SK-N-SH (cell line): ENCODE data around the gene NDOR1.

ENCODE experiments used
- CTCF ChIP-seq: fragments of 200-600 bp; sonication (generic); IDR thresholded peaks from 2 replicates; pipeline ENCODE4 v1.6.1; 2017; ENCODE audit warnings: antibody characterized with exemption, mild to moderate bottlenecking, moderate library complexity
- EP300 ChIP-seq, 2 experiments: IDR thresholded peaks; 2 replicates each; pipeline versions ENCODE4 v1.4.0 to v1.6.1; 2012; ENCODE audit warnings: borderline replicate concordance in 1 of 2, low read depth in 1 of 2, low read length in 1 of 2
- IRF3 ChIP-seq: fragments of 150-350 bp; IDR thresholded peaks from 2 replicates; pipeline ENCODE4 v1.6.1; 2016; ENCODE audit warnings: mild to moderate bottlenecking, low read depth, low read length
- MAX ChIP-seq: IDR thresholded peaks from 2 replicates; pipeline ENCODE4 v1.4.0; 2012; ENCODE audit warnings: low read depth
- MXI1 ChIP-seq: IDR thresholded peaks from 2 replicates; pipeline ENCODE4 v1.6.1; 2012; ENCODE audit warnings: mild to moderate bottlenecking, low read depth, low read length, improper control_type of control experiment
- POLR2AphosphoS5 ChIP-seq: IDR thresholded peaks from 2 replicates; pipeline ENCODE4 v1.6.1; 2012; ENCODE audit warnings: low read depth, low read length
- RFX5 ChIP-seq: IDR thresholded peaks from 2 replicates; pipeline ENCODE4 v1.6.1; 2012; ENCODE audit warnings: mild to moderate bottlenecking, improper control_type of control experiment, low read length
- SMC3 ChIP-seq: IDR thresholded peaks from 2 replicates; pipeline ENCODE4 v1.6.1; 2012; ENCODE audit warnings: low read depth, low read length, improper control_type of control experiment
- ZBTB33 ChIP-seq: IDR thresholded peaks from 2 replicates; pipeline ENCODE4 v1.4.0; 2012; ENCODE audit warnings: low read depth, borderline replicate concordance

GRCh38 chr9:137230705-137231371 is 25.3 kb downstream of the NDOR1 start, which contains the start of gene SLC34A3:
- TF ChIP-seq ZBTB33 (no peak), CTCF (no peak), MAX (no peak), POLR2AphosphoS5 (no peak), IRF3 (no peak), EP300 (IDR thresholded peaks at IDR 0.05; ENCODE audit: borderline replicate concordance in 1 of 2, low read depth in 1 of 2, low read length in 1 of 2) (no peak), RFX5 (no peak), MXI1 (no peak), SMC3 (no peak)
